Measurements from ENCODE around the gene SEL1L3. TPM values are rescaled to one million over a fixed set of nuclear protein-coding genes. Genes with fewer than 3 reads are reported as not detected.

Gene SEL1L3
- total and polyA plus RNA-seq, 2 donors (not counting 3 experiments of a cell fraction or from before 2014, with no cell fraction given), result 53.4 to 122 TPM

DNA sequence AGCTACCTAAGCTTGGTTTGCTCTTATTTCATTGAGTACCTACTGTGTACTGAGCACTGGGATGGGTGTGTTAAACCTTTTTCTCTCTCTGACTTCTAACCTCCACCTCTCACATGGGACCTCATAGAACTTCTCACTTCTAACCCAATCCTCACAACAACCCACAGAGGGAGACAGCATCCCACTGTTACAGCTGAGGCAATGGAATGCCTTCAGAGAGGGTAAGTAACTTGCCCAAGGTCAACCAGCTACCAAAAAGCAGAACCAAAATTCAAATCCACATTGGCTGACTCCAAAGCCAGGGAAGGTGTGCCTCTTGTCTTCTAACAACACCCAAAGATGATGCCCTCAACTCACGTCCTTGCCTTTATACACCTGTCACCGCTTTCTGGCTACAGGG lies 5.4 kb downstream of the SEL1L3 start:
- dilution Hi-C loops (cut with MboI; ENCODE audit: extremely low pct_ligation_motif_present, low sequenced_read_pairs) (no loop called here), intact Hi-C loops (cut with micrococcal nuclease) (loop anchor here (2.0 kb wide), 1 partner anchor 23 kb away; no protein-coding TSS in a partner anchor)
- H3K27me3 ChIP-seq (ENCODE audit: control insufficient read depth in 2 of 2, insufficient read depth in 2 of 2, low read length in 2 of 2), result no peaks in the 10 kb centered on the region
- FAIRE-seq, result no peak
- ChIA-PET CTCF (interaction anchor here (1.4 kb wide), 1 partner anchor 131 kb away, joined by 5 read pairs; no protein-coding TSS in a partner anchor), POLR2A (no interaction called here)
- H3K27ac ChIP-seq (ENCODE audit: insufficient read depth, low read depth, low read length), result no peak overlapping the region
- H2AFZ ChIP-seq (ENCODE audit: low read depth, low read length), result no peak overlapping the region
- no peaks in the 10 kb centered on the region for H4K20me1 ChIP-seq (replicated peaks; ENCODE audit: control insufficient read depth, extremely low read depth, insufficient read depth, low read length)
- H3K4me2 ChIP-seq (ENCODE audit: insufficient read depth, low read length), result no peak overlapping the region
- peaks cover 11% of the 10 kb centered on the region for H3K79me2 ChIP-seq (ENCODE audit: control insufficient read depth, insufficient read depth, low read length)
- H3K9me1 ChIP-seq (replicated peaks; ENCODE audit: control insufficient read depth, extremely low read depth, insufficient read depth, low read length), result peaks cover 5% of the 10 kb centered on the region
- no peak overlapping the region for H3K9ac ChIP-seq (replicated peaks; ENCODE audit: extremely low read depth, insufficient read depth, low read length)
- H3K4me1 ChIP-seq (ENCODE audit: control insufficient read depth, extremely low read depth, insufficient read depth, low read length), result peaks cover 48% of the 10 kb centered on the region
- no peak for TF ChIP-seq GATA2 (IDR thresholded peaks at IDR 0.05; ENCODE audit: insufficient read depth, insufficient read length, low read depth, low read length)
- TF ChIP-seq, protein P1, sequence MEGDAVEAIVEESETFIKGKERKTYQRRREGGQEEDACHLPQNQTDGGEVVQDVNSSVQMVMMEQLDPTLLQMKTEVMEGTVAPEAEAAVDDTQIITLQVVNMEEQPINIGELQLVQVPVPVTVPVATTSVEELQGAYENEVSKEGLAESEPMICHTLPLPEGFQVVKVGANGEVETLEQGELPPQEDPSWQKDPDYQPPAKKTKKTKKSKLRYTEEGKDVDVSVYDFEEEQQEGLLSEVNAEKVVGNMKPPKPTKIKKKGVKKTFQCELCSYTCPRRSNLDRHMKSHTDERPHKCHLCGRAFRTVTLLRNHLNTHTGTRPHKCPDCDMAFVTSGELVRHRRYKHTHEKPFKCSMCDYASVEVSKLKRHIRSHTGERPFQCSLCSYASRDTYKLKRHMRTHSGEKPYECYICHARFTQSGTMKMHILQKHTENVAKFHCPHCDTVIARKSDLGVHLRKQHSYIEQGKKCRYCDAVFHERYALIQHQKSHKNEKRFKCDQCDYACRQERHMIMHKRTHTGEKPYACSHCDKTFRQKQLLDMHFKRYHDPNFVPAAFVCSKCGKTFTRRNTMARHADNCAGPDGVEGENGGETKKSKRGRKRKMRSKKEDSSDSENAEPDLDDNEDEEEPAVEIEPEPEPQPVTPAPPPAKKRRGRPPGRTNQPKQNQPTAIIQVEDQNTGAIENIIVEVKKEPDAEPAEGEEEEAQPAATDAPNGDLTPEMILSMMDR (IDR thresholded peaks at IDR 0.05; ENCODE audit: extremely low read depth in 1 of 2, insufficient read depth in 1 of 2, low read depth in 1 of 2, low read length in 2 of 2), result peak in 1 of 2 donors; percentile 7
- H3K4me3 ChIP-seq (replicated peaks in 1 of 3; ENCODE audit: insufficient read depth in 1 of 3, low read depth in 1 of 3, low read length in 3 of 3), result no peak overlapping the region
- no peak for DNase-seq (ENCODE audit: low read depth, low spot score)
- H3K9me3 ChIP-seq (replicated peaks; ENCODE audit: control insufficient read depth, insufficient read depth, low read length), result no peaks in the 10 kb centered on the region
- BruUV-seq (replicated peaks), result no TSS peak
- no peaks in the 10 kb centered on the region for H3K36me3 ChIP-seq (ENCODE audit: control insufficient read depth in 2 of 2, extremely low read depth in 1 of 2, insufficient read depth in 2 of 2, low read length in 2 of 2)

DNA sequence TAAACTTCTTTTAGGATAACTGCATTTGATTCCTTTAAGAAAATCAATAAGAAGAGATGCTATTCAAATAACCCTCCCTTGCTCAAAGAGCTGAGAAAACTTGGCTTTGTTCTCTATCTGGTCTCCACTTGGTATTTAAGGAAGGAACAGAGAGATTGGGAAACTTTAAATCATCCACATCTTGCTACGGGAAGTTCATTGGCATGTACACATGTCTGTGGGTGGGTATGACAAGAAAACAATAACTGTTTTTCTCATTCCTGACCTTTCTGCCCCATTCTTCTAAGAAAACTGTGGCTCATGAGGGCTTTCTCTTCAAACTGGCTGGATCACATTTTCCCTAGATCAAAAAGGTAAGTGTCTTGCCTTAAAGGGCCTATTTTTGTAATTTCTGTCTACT lies 6.0 kb downstream of the SEL1L3 start:
- DNase-seq (ENCODE audit: low read depth, low spot score) (peak; percentile 58), FAIRE-seq (peak; percentile 33)
- peak overlapping the region; percentile 21 for H3K4me2 ChIP-seq (ENCODE audit: insufficient read depth, low read length)
- peaks cover 5% of the 10 kb centered on the region for H3K9me1 ChIP-seq (replicated peaks; ENCODE audit: control insufficient read depth, extremely low read depth, insufficient read depth, low read length)
- POLR2A ChIA-PET, result no interaction called here
- intact Hi-C loops (cut with micrococcal nuclease), result loop anchor here (2.0 kb wide), 1 partner anchor 22 kb away; no protein-coding TSS in a partner anchor
- H3K36me3 ChIP-seq (ENCODE audit: control insufficient read depth in 2 of 2, extremely low read depth in 1 of 2, insufficient read depth in 2 of 2, low read length in 2 of 2), result no peaks in the 10 kb centered on the region
- CTCF ChIA-PET, result interaction anchor here (1.4 to 1.5 kb wide), 2 partner anchors 13 to 131 kb away, joined by 3 to 5 read pairs; no protein-coding TSS in a partner anchor
- H3K27me3 ChIP-seq (ENCODE audit: control insufficient read depth in 2 of 2, insufficient read depth in 2 of 2, low read length in 2 of 2), result no peaks in the 10 kb centered on the region
- TF ChIP-seq EZH2 (IDR thresholded peaks at IDR 0.05; ENCODE audit: borderline replicate concordance, low read depth, low read length, severe bottlenecking) (no peak), GATA2 (IDR thresholded peaks at IDR 0.05; ENCODE audit: insufficient read depth, insufficient read length, low read depth, low read length) (no peak), POLR2A (IDR thresholded peaks at IDR 0.05; ENCODE audit: low read depth, low read length) (peak; percentile 29), MYC (IDR thresholded peaks at IDR 0.05; ENCODE audit: low read depth, low read length) (no peak), FOS (IDR thresholded peaks at IDR 0.05; ENCODE audit: borderline replicate concordance, insufficient read depth, low read length) (no peak), POLR2AphosphoS5 (IDR thresholded peaks at IDR 0.05; ENCODE audit: insufficient read depth, low read depth, low read length) (no peak), JUN (IDR thresholded peaks at IDR 0.05; ENCODE audit: borderline replicate concordance, insufficient read depth, insufficient read length, low read depth) (no peak)
- TF ChIP-seq, protein P2, sequence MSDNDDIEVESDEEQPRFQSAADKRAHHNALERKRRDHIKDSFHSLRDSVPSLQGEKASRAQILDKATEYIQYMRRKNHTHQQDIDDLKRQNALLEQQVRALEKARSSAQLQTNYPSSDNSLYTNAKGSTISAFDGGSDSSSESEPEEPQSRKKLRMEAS (IDR thresholded peaks at IDR 0.05; ENCODE audit: insufficient read depth, insufficient read length), result no peak
- TF ChIP-seq, protein P1 (IDR thresholded peaks at IDR 0.05; ENCODE audit: extremely low read depth in 1 of 2, insufficient read depth in 1 of 2, low read depth in 1 of 2, low read length in 2 of 2), result no peak
- dilution Hi-C loops (cut with MboI; ENCODE audit: extremely low pct_ligation_motif_present, low sequenced_read_pairs), result no loop called here
- peaks cover 14% of the 10 kb centered on the region for H3K79me2 ChIP-seq (ENCODE audit: control insufficient read depth, insufficient read depth, low read length)
- H2AFZ ChIP-seq (ENCODE audit: low read depth, low read length), result no peak overlapping the region
- peaks cover 48% of the 10 kb centered on the region for H3K4me1 ChIP-seq (ENCODE audit: control insufficient read depth, extremely low read depth, insufficient read depth, low read length)
- H4K20me1 ChIP-seq (replicated peaks; ENCODE audit: control insufficient read depth, extremely low read depth, insufficient read depth, low read length), result no peaks in the 10 kb centered on the region
- no TSS peak for BruUV-seq (replicated peaks)
- H3K9ac ChIP-seq (replicated peaks; ENCODE audit: extremely low read depth, insufficient read depth, low read length), result no peak overlapping the region
- no peak overlapping the region for H3K27ac ChIP-seq (ENCODE audit: insufficient read depth, low read depth, low read length)
- no peak overlapping the region for H3K4me3 ChIP-seq (replicated peaks in 1 of 3; ENCODE audit: insufficient read depth in 1 of 3, low read depth in 1 of 3, low read length in 3 of 3)
- no peaks in the 10 kb centered on the region for H3K9me3 ChIP-seq (replicated peaks; ENCODE audit: control insufficient read depth, insufficient read depth, low read length)

Data from endothelial cell of umbilical vein (primary cell).